HFFc6 (cell line): ENCODE results near the gene MED6. TPM values are rescaled to one million over a fixed set of nuclear protein-coding genes. Genes with fewer than 3 reads are reported as not detected.
A peak's percentile ranks its signal among the peaks of the same experiment; 100 is the strongest.

Source experiments
- DNase-seq: peaks from one replicate; pipeline ENCODE4 v3.0.0-alpha.2; 2018
- H3K27ac Mint-ChIP-seq: 2 replicates; pipeline ENCODE4 v1.8.0; 2020; ENCODE audit warnings: mild to moderate bottlenecking, mixed read lengths
- H3K27me3 Mint-ChIP-seq: 2 replicates; pipeline ENCODE4 v1.8.0; 2021; ENCODE audit warnings: mild to moderate bottlenecking, moderate library complexity, mixed read lengths; ENCODE audit not compliant: insufficient read depth
- H3K36me3 Mint-ChIP-seq: 2 replicates; pipeline ENCODE4 v1.8.0; 2021; ENCODE audit warnings: low read depth, mixed read lengths
- H3K4me1 Mint-ChIP-seq: 2 replicates; pipeline ENCODE4 v1.8.0; 2020; ENCODE audit warnings: low read depth, mixed read lengths
- H3K4me3 Mint-ChIP-seq: 2 replicates; pipeline ENCODE4 v1.8.0; 2020; ENCODE audit warnings: mild to moderate bottlenecking, moderate library complexity, mixed read lengths
- H3K9me3 Mint-ChIP-seq: 2 replicates; pipeline ENCODE4 v1.8.0; 2020; ENCODE audit warnings: mild to moderate bottlenecking, mixed read lengths
- CTCF ChIP-seq: fragments of 200-600 bp; sonication (generic); IDR thresholded peaks from 2 replicates; pipeline ENCODE4 v1.5.0; 2021; ENCODE audit warnings: antibody characterized with exemption, mild to moderate bottlenecking
- total RNA-seq, 6 experiments: library from RNA; stranded (reverse); fragmentation: NEBNext Ultra II Directional; extraction: Animal tissue kit (Norgen Biotek cat#: 25700); gene quantifications; 2 replicates in 1 of 6; 3 replicates in 5 of 6; pipeline ENCODE4 v1.2.3, GENCODE V29; 2021

The MED6 gene
- total RNA-seq, 6 experiments from 2014 or later = 34.5 to 40.6 (median 37.1) TPM

- TF ChIP-seq CTCF = no peak
- no peaks in the 10 kb centered on the region for H3K36me3 Mint-ChIP-seq
- H3K9me3 Mint-ChIP-seq = no peaks in the 10 kb centered on the region
- H3K4me1 Mint-ChIP-seq = no peaks in the 10 kb centered on the region
- peaks cover 4% of the 10 kb centered on the region for H3K27me3 Mint-ChIP-seq
- no peak overlapping the region for H3K4me3 Mint-ChIP-seq
- H3K27ac Mint-ChIP-seq = no peak overlapping the region
- no peak for DNase-seq
Measured at GRCh38 chr14:70618314-70618713, 17.9 kb upstream of the MED6 start.

GRCh38 chr14:70616646-70617045 lies 16.2 kb upstream of the MED6 start:
- H3K4me1 Mint-ChIP-seq = no peaks in the 10 kb centered on the region
- H3K36me3 Mint-ChIP-seq = no peaks in the 10 kb centered on the region
- no peak for TF ChIP-seq CTCF
- H3K9me3 Mint-ChIP-seq = no peaks in the 10 kb centered on the region
- no peak overlapping the region for H3K27ac Mint-ChIP-seq
- peaks cover 8% of the 10 kb centered on the region for H3K27me3 Mint-ChIP-seq
- H3K4me3 Mint-ChIP-seq = no peak overlapping the region
- DNase-seq = no peak

GRCh38 chr14:70611216-70611615 lies 10.8 kb upstream of the MED6 start:
- H3K9me3 Mint-ChIP-seq = no peaks in the 10 kb centered on the region
- H3K4me3 Mint-ChIP-seq = no peak overlapping the region
- DNase-seq = no peak
- no peak overlapping the region for H3K27ac Mint-ChIP-seq
- no peaks in the 10 kb centered on the region for H3K4me1 Mint-ChIP-seq
- no peaks in the 10 kb centered on the region for H3K36me3 Mint-ChIP-seq
- H3K27me3 Mint-ChIP-seq = peaks cover 9% of the 10 kb centered on the region
- no peak for TF ChIP-seq CTCF

- TF ChIP-seq CTCF = no peak
- no peaks in the 10 kb centered on the region for H3K9me3 Mint-ChIP-seq
- H3K27ac Mint-ChIP-seq = no peak overlapping the region
- DNase-seq = no peak
- no peak overlapping the region for H3K4me3 Mint-ChIP-seq
- peaks cover 5% of the 10 kb centered on the region; the same call in 1 of the 2 replicates for H3K36me3 Mint-ChIP-seq
- peaks cover 30% of the 10 kb centered on the region for H3K4me1 Mint-ChIP-seq
- H3K27me3 Mint-ChIP-seq = peaks cover 2% of the 10 kb centered on the region
Measured at GRCh38 chr14:70602254-70602653, 1.8 kb upstream of the MED6 start.

GRCh38 chr14:70601162-70601561 lies 707 bp upstream of the MED6 start:
- no peak for TF ChIP-seq CTCF
- DNase-seq = no peak
- H3K36me3 Mint-ChIP-seq = peaks cover 5% of the 10 kb centered on the region; the same call in 1 of the 2 replicates
- peak overlapping the region; percentile 96 for H3K27ac Mint-ChIP-seq
- peaks cover 30% of the 10 kb centered on the region for H3K4me1 Mint-ChIP-seq
- no peaks in the 10 kb centered on the region for H3K9me3 Mint-ChIP-seq
- H3K4me3 Mint-ChIP-seq = peak overlapping the region; percentile 97
- H3K27me3 Mint-ChIP-seq = peaks cover 2% of the 10 kb centered on the region

- DNase-seq = no peak
- no peak for TF ChIP-seq CTCF
- Mint-ChIP-seq H3K4me1 (peaks cover 30% of the 10 kb centered on the region), H3K9me3 (no peaks in the 10 kb centered on the region), H3K4me3 (peak overlapping the region; percentile 97), H3K36me3 (peaks cover 15% of the 10 kb centered on the region), H3K27ac (peak overlapping the region; percentile 96; the same call in 1 of the 2 replicates), H3K27me3 (no peaks in the 10 kb centered on the region)
Measured at GRCh38 chr14:70599345-70599744, 1.1 kb downstream of the MED6 start.
